GM15510 (cell line): ENCODE data around the gene KCNIP2.
A peak's percentile ranks its signal among the peaks of the same experiment; 100 is the strongest.

Source experiments
- POLR2A ChIP-seq: IDR thresholded peaks from 3 replicates; pipeline ENCODE4 v1.6.1; 2011; ENCODE audit warnings: borderline replicate concordance; ENCODE audit not compliant: insufficient read length; ENCODE audit errors: extremely low read depth

Gene KCNIP2

DNA sequence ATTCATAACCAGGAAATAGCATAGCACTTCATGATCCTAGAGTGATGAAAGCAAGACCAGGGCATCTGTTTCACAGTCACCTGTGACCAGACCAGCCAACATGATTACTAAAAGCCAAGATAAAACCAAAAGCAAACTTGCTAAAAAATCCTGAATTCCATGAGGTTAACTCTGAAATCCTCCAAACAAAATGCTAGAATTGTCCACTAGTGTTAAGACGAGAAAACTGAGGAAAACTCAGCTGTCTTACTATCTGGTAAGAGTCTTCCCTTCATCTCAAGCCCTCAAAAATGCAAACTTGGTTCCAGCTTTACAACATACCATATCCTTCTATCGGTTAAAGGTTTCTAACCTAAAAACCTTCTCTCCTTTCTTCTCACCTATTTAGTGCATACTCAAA, 59.0 kb downstream of the KCNIP2 start:
- TF ChIP-seq POLR2A, result no peak

DNA sequence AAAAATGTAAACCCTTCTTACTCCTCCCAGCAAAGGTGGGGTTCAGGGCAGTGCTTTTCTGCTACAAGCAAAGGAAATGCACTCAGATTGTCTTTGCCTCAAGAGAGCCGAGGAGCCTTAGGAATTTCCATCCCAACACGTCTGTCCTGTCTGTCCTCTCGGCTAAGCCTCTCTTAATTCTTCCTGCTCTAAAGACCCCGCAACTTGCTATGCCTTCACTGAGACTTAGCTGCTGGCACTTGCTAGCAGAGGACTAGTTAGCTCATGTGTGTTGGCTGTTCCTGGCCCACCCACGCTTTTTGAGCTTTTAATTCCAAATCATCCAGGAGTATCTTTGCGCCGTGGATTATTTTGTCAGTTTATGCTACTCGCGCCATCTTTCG, 59.9 kb downstream of the KCNIP2 start:
- TF ChIP-seq POLR2A, result no peak

DNA sequence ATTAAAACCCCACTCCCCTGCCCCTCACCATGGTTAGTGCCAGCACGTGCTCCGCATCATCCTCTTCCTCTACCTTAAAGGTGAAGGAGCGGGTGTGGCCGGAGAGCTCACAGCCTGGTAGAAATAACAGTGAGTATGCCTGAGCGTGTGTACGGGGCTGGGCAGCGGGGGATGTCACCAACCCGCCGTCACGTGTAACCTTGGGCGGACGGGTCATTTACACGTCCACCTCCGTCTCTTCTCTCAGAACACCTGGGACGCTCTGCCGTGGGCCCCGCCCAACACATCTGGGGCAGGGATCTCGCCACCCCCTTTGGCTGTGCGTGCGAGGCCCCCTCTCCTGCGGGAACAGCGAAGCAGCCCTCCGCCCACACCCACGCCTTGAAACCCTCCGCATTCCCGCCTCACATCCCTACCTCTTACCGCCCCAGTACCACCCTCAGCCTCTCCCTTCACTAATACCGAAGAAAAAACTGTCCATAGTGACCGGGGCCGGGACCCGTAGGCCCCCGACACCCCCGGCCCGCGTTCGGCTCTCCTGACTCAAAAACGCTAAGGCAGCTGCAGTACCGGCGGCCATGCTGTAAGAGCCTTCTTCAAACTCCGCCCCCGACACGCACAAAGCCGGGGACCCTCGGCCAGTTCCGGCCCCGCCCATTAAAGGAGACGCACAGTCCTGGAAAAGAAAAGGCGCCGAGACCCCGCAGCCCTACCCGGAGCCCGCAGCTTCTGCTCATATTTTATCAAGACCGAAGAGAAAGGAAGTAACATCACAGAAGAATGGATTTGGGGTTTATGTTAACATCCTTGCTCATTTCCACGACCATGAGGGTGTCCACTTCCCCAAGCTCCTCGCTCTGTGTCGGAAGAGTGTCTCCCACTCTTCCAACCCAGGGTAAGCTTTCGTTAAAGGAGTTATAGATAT, 60.5 kb downstream of the KCNIP2 start, which contains the start of gene NPM3:
Gene NPM3 (minus strand): TSS at position 636 of the 925 bp plus-strand sequence. CDS start 56 bp downstream, at position 580.
- TF ChIP-seq POLR2A, result peak; percentile 68

DNA sequence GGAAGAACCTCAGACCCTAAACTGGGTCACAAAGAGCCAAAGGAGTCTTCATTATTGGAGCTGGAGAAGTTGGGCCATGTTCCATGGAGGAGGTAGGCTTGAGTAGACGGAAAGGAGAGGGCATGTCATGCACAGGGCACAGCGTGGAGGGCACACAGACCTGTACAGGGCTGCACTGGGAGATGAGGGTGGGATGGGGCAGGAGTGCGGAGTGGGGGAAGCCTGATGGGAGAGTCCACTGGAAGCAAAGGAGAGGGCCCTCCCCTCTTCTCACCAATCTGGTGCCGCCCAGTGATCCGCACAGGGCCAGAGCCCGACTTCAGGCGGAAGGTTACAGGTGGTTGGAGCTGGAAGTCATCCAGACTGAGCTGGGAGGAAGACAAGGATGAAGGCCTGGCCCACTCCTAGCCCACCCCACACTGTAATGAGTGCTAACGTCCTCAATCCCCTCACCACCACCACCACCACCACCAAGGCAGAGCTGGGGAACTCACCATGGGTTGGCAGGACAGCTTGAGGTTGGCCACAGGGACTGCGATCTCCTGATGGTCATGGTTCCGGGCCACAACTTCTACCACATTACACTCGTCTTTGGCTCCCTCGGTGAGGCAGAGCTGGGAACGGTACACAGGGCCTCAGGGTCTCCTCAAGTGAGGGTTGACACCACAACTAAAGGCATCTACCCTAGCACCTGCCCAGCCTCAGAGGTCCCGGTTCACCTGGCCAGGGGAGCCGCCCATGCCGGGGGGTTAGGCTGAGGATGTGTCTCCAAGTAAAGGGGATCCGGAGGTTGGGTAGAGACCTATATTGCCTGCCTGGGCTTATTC, 61.4 kb downstream of the KCNIP2 start:
- no peak for TF ChIP-seq POLR2A

DNA sequence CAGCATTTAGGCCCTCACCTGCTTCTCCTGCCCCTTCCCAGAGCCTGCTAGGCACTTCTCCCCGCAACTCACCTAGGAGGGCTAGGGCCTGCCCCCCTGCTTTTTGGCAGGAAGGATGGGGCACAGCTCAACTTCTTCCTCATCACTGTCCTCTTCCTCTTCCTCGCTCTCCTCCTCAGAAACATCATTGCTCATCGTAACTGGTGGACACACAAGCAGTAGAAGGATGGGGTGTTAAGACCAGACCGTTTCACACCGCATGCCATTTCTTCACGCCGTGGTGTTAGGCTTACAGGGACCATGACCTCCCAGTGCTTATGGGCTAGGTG, 62.0 kb downstream of the KCNIP2 start:
- no peak for TF ChIP-seq POLR2A

DNA sequence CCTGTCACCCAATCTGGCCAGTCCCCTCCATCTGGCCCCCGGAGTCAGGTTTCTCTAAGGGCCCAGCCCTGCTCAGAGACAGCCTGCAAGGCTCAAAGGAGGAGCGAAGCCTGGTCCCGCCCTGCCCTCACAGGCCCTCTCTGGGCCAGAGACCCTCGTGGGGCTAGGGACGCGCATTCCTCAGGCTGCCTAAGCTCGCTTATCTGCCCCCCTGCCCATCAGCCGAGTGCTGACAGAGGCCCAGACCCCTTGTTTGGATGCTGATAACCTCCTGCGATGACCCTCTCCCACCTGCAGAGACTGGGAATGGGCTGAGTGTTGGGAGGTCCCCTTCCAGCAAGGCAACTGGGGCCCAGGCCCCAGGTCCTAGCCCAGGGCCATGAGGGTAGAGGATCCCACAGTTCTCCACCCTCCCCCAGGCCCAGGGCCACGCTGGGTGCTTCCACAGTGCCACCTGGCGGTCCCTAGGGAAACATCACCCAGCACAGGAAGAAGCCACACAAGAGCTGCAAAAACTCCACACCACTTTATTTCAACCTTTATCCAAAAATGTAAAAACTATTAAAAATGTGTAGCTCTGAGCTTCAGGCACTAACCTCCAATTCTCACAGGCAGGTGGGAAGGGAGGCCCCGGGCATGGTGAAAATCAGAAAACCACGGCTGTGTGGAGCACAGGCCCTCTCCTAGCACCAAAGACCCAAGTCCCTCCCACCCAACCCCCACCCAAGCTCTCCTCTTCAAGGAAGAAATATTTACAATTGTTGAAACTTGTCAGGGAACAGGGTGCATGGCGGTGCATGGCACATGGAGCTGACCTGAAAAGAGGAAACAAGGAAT, 62.6 kb downstream of the KCNIP2 start:
- no peak for TF ChIP-seq POLR2A

DNA sequence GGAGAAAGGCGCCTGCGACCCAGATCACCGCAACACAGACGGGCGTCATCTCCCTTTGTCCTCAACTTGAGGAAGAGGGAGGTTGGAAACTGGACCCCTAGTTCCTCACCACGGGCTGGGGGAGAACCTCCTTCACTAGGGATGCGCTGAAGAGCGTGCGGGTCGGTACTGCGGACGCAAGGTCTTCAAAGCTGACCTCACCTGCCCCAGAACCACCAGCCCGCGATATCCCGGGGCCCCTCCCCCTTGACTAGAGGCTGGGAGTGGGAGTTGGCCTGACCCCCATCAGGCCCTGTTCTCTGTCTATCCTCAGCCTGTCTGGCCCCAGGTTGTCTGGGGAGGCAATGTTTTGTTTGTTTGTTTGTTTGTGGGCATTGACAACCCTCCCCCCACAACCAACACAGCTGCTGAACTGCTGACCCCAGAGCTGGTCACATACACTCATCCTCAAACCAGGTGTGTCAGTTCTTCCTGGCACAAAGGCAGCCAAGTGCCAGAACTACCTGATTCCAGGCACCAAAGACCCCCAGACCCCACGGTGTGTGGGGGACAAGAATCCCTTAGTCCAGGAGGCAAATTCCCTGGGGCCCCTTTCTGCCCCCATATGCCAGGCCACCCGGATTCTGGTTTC, 63.3 kb downstream of the KCNIP2 start:
- TF ChIP-seq POLR2A, result no peak

DNA sequence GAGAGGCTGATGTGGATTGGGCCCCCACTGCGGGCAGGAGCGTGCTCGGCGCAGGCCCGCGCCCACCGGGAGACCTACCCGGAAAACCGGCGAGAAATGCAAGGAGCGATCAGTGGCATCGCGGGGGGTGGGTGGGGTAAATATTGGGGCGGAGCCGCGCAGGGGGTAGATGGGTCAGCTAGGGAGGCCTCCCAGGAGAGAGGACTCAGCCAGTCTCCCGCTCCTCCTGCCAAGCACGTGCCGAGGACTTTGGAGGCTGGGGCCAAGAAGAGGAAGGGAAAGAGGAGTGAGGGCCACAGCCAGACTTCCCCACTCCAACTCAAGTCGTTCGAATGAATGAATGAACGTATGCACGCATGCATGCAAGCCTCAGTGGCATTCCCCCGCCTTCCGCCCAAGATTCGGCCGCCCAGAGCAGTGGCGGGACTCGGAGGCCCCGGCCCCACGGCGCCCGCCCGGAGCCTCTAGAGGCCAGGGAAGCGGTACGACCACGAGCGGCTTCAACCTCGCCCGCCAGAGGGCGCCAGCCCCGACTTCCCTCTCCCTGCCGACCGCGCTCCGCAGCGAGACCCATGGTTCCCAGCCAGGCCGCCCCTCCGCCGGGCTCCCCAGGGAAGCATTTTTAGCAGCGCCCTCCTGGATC, 63.9 kb downstream of the KCNIP2 start:
- no peak for TF ChIP-seq POLR2A

DNA sequence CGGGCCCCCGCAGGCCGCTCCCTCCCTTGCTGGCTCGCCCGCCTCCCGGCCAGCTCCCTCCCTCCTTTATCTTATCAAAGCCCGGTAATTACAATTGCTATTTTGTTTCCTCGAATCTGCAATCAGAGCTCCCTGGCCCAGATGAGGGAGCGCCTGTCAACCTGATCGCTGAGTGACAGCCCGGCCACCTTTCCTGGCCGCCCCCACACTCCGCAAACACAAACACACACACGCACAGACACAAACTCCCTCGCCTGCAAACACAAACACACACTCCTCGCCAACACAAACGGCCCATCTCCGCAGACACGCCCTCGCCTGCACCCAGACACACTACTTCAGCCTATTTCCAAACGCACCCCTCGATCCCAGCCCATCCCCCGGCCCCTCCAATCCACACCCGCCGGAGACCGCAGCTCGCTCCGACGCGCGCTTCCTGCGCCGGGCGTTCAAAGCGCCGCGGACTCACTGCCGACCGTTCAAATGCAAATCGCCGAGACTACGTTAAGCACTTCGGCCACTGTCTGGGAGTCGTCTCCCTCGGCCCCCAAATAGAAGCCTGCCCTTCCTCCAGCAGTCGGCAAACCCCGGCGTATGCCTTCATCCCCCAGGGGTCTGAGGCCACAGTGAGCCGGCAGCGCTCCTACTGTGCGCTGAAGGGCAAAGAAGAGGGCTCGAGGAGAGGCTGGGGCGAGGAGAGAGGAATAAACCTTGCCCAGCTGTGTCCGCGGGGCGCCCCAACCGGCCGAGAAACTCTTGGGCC, 64.6 kb downstream of the KCNIP2 start:
- TF ChIP-seq POLR2A, result no peak

DNA sequence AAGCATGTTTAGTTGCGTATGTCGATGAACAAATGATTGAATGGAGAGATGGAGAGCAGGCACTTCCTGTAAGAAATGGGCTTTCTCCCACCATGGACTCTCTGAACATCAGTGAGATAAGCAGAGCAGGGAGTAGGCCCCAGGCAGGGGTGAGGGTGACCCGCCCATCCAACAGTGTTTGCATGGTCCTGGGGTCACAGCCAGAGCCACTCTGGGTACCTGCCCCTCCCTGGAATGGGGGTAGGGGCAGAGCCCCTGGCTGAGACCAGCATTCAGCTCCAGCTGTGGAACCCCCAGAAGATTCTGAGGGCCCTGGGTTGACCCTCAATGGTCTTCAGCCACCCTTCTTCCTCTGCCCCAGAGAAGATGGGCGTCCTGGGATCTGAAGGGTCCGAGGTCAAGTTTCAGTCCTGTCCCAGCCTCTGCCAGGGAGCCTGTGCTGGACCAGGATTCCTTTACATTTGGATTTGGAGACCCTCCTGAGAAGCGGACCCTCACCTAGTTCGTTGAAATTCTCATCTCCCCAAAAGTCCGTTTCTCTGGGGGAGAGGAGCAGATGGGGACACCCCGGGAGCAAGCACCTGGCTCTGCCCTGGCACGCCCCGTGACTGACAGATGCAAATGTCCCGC, 65.3 kb downstream of the KCNIP2 start:
- no peak for TF ChIP-seq POLR2A

DNA sequence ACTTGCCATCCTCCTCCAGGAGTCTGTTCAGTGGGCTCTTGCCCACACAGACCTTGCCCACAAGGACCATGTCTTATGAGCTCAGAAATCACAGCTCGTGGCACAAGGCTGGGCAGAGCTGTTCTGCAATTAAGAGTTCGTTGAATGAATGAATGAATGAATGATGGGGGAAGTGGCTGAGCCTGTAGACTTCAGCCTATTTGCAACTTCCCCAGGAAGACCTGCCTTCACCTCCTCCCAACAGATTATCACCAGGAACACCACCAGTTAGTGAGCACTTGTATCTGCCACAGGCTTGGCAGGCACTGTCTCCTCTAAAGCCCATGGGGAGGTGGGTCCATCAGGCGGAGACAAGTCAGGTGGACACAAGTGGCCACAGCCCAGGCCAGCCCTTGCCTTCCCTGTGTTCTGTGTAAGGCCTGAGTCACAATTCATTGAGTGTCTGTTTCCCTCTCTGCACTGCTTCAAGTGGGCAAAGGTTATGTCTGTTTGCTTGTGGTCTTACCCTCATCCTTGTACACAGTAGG, 65.9 kb downstream of the KCNIP2 start:
- TF ChIP-seq POLR2A, result no peak

DNA sequence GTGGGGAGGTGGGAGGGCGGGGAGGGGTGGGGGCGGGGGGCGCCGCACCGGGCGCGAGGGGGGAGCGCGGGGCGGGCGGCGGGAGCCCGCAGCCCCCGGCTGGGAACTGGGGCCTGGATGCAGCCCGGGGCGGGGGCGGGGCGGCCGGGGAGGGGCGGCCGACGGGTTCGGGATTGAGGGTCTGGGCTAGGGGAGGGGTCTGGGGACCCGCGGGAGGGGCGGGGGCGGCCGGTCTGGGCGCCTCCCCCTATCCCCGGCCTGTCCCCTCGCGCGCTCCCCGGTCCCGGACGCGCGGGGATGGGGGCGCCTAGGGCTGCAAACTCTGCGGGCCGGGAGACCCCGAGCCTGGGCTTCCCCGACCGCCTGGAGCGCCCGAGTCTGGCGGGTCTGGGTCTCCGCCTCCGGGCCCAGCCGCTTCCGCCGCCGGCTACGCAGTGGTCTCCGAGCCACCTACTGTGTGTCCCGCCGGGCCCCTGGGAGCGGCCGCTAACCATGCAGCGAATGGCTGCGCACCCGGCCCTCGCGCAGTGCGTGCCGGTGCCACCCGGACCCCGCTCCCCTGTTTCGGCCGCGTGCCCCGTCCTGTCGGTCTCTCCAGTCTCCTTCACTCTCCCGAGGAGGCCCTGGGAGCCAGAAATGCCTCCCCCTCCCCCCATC, 67.3 kb downstream of the KCNIP2 start:
- no peak for TF ChIP-seq POLR2A
